Measurements from ENCODE around the gene PRRC2B. TPM values are rescaled to one million over a fixed set of nuclear protein-coding genes. Genes with fewer than 3 reads are reported as not detected.

PRRC2B gene
- total and polyA plus RNA-seq, 8 donors, result 26.3 to 251 (median 71.8) TPM

DNA sequence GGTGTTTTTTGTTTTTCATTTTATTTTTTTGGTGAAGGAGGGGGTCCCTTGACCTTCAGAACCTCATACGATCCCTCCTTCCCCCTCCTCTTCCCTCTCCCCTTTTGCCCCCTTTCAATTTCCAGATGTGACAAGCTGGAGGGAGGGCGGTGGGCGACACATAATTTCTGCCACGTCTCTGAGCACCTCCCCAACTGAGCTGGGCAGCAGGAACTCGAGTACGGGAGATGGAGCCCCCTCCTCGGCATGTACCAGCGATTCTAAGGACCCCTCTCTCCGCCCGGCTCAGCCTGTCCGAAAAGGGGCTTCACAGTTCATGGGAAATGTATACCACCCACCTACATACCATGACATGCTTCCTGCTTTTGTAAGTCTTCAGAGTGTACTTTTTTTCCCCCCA, 52.4 kb downstream of the PRRC2B start:
- Histone ChIP-seq H3K4me3 (no peak overlapping the region), H3K9me3 (no peaks in the 10 kb centered on the region), H3K36me3 (peaks cover 54 to 100% (median 99%) of the 10 kb centered on the region in 4 donors), H3K4me1 (peaks cover 0 to 7% (median 6%) of the 10 kb centered on the region in 4 donors), H3K27ac (no peak overlapping the region), H3K27me3 (no peaks in the 10 kb centered on the region)
- 85 to 95% (median 89%) methylated on average over 11 of the region's 11 CpGs for WGBS, 5 donors
- no peak for TF ChIP-seq EP300 (IDR thresholded peaks at IDR 0.05)
- no peak for TF ChIP-seq POLR2AphosphoS5 (IDR thresholded peaks at IDR 0.05)
- TF ChIP-seq POLR2A (IDR thresholded peaks at IDR 0.05), result no peak
- TF ChIP-seq, protein P1, sequence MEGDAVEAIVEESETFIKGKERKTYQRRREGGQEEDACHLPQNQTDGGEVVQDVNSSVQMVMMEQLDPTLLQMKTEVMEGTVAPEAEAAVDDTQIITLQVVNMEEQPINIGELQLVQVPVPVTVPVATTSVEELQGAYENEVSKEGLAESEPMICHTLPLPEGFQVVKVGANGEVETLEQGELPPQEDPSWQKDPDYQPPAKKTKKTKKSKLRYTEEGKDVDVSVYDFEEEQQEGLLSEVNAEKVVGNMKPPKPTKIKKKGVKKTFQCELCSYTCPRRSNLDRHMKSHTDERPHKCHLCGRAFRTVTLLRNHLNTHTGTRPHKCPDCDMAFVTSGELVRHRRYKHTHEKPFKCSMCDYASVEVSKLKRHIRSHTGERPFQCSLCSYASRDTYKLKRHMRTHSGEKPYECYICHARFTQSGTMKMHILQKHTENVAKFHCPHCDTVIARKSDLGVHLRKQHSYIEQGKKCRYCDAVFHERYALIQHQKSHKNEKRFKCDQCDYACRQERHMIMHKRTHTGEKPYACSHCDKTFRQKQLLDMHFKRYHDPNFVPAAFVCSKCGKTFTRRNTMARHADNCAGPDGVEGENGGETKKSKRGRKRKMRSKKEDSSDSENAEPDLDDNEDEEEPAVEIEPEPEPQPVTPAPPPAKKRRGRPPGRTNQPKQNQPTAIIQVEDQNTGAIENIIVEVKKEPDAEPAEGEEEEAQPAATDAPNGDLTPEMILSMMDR (IDR thresholded peaks at IDR 0.05), result no peak
- DNase-seq, result no peak
- intact Hi-C loops (cut with DNase I; ENCODE audit: low total_unique reads), result no loop called here

DNA sequence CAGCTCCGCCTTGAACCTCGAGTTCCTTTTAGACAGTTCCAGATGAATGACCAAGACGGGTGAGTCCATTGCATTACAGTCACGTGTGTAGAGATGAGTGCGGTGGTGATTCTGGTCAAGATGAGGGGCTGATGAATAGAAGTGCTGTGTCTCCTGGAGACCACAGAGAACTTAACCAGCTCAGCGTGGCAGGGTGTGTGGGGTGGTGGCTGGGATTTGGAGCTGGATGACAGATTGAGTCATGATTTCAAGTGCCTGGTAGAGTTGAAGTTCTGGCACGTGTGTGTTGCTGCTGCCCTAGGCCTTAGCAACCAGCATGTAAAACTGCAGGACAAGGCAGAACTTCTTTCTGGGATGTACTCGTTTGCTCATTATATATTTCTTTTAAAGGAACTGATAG, 53.3 kb downstream of the PRRC2B start:
- TF ChIP-seq EP300 (IDR thresholded peaks at IDR 0.05) (no peak), POLR2A (IDR thresholded peaks at IDR 0.05) (no peak), POLR2AphosphoS5 (IDR thresholded peaks at IDR 0.05) (no peak)
- TF ChIP-seq, protein P1 (IDR thresholded peaks at IDR 0.05), result no peak
- 62 to 72% (median 64%) methylated on average over 8 of the region's 8 CpGs for WGBS, 5 donors
- H3K4me1 ChIP-seq, result peaks cover 0 to 7% (median 6%) of the 10 kb centered on the region in 4 donors
- no peak for DNase-seq
- no peaks in the 10 kb centered on the region for H3K27me3 ChIP-seq
- H3K4me3 ChIP-seq, result no peak overlapping the region
- H3K9me3 ChIP-seq, result no peaks in the 10 kb centered on the region
- intact Hi-C loops (cut with DNase I; ENCODE audit: low total_unique reads), result no loop called here
- peaks cover 49 to 100% (median 98%) of the 10 kb centered on the region in 4 donors for H3K36me3 ChIP-seq
- no peak overlapping the region for H3K27ac ChIP-seq

DNA sequence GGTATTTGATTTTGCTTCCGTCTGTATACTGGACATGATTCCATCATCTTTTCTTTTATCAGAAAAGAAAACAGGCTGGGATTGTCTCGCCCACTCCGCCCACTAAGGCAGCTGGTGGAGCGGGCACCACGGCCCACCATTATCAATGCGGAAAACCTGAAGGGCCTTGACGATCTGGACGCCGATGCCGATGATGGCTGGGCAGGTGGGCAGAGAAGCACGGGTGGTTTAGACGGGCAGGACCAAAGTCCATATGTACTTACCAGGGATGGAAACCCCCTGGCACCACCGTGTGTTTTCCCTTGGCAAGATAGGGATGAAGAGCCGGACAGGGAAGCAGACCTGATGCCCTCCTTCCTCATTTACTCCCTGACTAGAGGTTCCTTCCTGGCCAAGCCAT, 53.7 kb downstream of the PRRC2B start:
- no peak for DNase-seq
- peaks cover 0 to 7% (median 6%) of the 10 kb centered on the region in 4 donors for H3K4me1 ChIP-seq
- H3K4me3 ChIP-seq, result no peak overlapping the region
- no peaks in the 10 kb centered on the region for H3K27me3 ChIP-seq
- TF ChIP-seq, protein P1 (IDR thresholded peaks at IDR 0.05), result no peak
- TF ChIP-seq POLR2A (IDR thresholded peaks at IDR 0.05) (no peak), EP300 (IDR thresholded peaks at IDR 0.05) (no peak), POLR2AphosphoS5 (IDR thresholded peaks at IDR 0.05) (no peak)
- whole genome bisulfite sequencing, 5 donors, result 61 to 71% (median 67%) methylated on average over 14 of the region's 14 CpGs
- no peaks in the 10 kb centered on the region for H3K9me3 ChIP-seq
- no peak overlapping the region for H3K27ac ChIP-seq
- intact Hi-C loops (cut with DNase I; ENCODE audit: low total_unique reads), result no loop called here
- H3K36me3 ChIP-seq, result peaks cover 49 to 99% (median 98%) of the 10 kb centered on the region in 4 donors

DNA sequence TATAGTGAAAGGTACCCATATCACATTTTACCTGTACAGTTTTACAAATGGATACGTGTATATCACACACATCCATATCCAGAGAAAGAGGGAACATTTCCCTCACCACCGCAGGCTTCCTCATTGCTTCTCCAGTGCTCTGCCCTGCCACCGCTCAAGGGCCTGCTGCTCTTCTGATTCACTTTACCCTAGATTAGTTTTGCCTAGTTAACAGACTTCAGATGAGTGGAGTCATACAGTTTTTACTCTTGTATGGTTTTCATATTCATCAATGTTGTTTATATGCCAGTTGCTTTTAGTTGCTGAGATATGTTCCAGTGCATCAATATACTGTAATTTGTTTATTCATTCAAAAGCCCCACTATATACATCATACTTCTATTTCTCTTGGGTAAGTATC, 54.9 kb downstream of the PRRC2B start:
- Histone ChIP-seq H3K4me1 (peaks cover 0 to 7% (median 6%) of the 10 kb centered on the region in 4 donors), H3K4me3 (no peak overlapping the region), H3K27me3 (no peaks in the 10 kb centered on the region), H3K27ac (no peak overlapping the region), H3K9me3 (no peaks in the 10 kb centered on the region), H3K36me3 (peaks cover 53 to 99% (median 94%) of the 10 kb centered on the region in 4 donors)
- TF ChIP-seq, protein P1 (IDR thresholded peaks at IDR 0.05), result no peak
- no peak for TF ChIP-seq POLR2AphosphoS5 (IDR thresholded peaks at IDR 0.05)
- TF ChIP-seq EP300 (IDR thresholded peaks at IDR 0.05), result no peak
- no peak for TF ChIP-seq POLR2A (IDR thresholded peaks at IDR 0.05)
- intact Hi-C loops (cut with DNase I; ENCODE audit: low total_unique reads), result no loop called here
- WGBS, 5 donors, result 84 to 92% (median 88%) methylated on average over 3 of the region's 3 CpGs
- DNase-seq, result no peak

Data from stomach (tissue), 9 donors.